T-helper 17 cell (primary cell): ENCODE measurements around the gene USP7. TPM values are rescaled to one million over a fixed set of nuclear protein-coding genes. Genes with fewer than 3 reads are reported as not detected.
"Not testable (repeated sequence)": the region's sequence is repeated elsewhere in the genome, so short reads cannot be mapped to it uniquely, and the experiment has no call there.

Source experiments
- ATAC-seq: fragments of 150-1000 bp; cut with Tn5 transposase; 2 replicates; pipeline ENCODE4 v1.10.0; 2021; ENCODE audit warnings: mild to moderate bottlenecking, moderate library complexity
- DNase-seq, 3 donors: peaks; one replicate each; pipeline versions ENCODE4 v3.0.0 to v3.0.0-alpha.2; 2020 to 2021
- H3K9me3 ChIP-seq: one replicate; pipeline ENCODE4 v1.7.0; 2013; ENCODE audit warnings: low read length, mild to moderate bottlenecking; ENCODE audit not compliant: control insufficient read depth, poor library complexity, severe bottlenecking
- H3K27ac Mint-ChIP-seq: one replicate; pipeline ENCODE4 v1.8.0; 2022; ENCODE audit warnings: mild to moderate bottlenecking, moderate library complexity, mixed read lengths
- H3K27me3 Mint-ChIP-seq: one replicate; pipeline ENCODE4 v1.8.0; 2022; ENCODE audit warnings: mixed read lengths
- H3K36me3 Mint-ChIP-seq: one replicate; pipeline ENCODE4 v1.8.0; 2022; ENCODE audit warnings: low read depth, mixed read lengths
- H3K4me1 Mint-ChIP-seq: one replicate; pipeline ENCODE4 v1.8.0; 2022; ENCODE audit warnings: mild to moderate bottlenecking, mixed read lengths
- H3K4me3 Mint-ChIP-seq: one replicate; pipeline ENCODE4 v1.8.0; 2022; ENCODE audit warnings: mild to moderate bottlenecking, moderate library complexity, mixed read lengths
- total RNA-seq, 4 donors: library from RNA in 2 of 4; stranded (reverse) in 2 of 4; gene quantifications; one replicate each; pipeline ENCODE4 v1.2.3 and lab custom pipeline; 2022 to 2026

The USP7 gene
- total RNA-seq, 2 donors from 2014 or later: 259 to 282 TPM

DNA sequence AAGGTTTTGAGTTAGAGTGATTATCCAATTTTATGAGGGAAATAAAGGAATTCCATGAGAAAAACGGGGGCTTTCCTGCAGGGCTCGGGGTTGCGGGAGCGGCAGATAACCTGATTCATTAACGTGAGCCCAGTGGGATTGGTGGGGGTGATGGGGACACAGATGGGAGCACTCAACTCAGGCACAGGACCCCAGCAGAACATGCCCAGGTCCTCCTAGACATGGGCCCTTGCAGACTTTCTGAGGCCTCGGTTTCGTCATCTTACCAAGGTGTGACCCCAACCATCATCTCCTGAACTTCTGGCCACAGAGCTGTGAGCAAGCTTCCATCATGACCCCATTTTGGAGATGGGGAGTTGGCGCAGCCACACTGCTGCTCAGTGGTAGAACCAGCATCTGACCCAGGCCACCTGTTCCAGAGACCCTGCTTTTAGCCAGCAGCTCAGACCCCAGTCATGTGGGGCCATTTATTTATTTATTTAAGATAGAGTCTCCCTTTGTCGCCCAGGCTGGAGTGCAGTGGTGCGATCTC, 117.2 kb downstream of the USP7 start:
- H3K4me1 Mint-ChIP-seq: peaks cover 45% of the 10 kb centered on the region
- no peaks in the 10 kb centered on the region for H3K9me3 ChIP-seq
- H3K4me3 Mint-ChIP-seq: no peak overlapping the region
- no peak for DNase-seq
- peaks cover 6% of the 10 kb centered on the region for H3K36me3 Mint-ChIP-seq
- H3K27ac Mint-ChIP-seq: no peak overlapping the region
- ATAC-seq: no peak
- H3K27me3 Mint-ChIP-seq: no peaks in the 10 kb centered on the region

DNA sequence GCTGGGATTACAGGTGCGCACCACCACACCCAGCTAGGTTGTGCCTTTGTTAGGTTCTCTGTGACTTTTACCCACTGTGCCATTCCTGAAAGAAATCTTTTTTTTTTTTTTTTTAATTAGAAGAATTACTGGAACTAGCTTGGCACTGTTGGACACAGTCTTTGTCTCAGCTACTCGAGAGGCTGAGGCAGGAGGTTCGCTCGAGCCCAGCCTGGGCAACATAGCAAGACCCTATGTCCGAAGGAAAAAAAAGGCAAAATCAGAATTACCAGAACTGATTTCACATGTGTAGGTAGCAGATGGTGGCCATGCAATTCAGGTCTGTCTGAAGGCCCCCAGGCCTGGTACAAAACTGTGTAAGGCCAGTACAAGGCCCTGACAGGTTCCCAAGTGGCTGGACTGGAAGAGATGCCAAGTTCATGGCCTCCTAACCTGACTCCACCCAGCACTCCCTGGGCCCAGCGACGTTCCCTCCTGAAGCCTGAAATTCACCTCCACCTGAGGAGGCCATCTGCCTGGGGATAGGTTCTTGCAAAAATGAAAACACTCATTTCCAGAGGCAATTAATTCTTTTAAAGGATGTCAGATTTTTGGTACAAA, 117.9 kb downstream of the USP7 start:
- ATAC-seq (no peak), DNase-seq (no peak)
- H3K9me3 ChIP-seq: no peaks in the 10 kb centered on the region
- Mint-ChIP-seq H3K4me3 (no peak overlapping the region), H3K4me1 (peaks cover 41% of the 10 kb centered on the region), H3K36me3 (peaks cover 6% of the 10 kb centered on the region), H3K27me3 (no peaks in the 10 kb centered on the region), H3K27ac (peak overlapping the region; percentile 14)

DNA sequence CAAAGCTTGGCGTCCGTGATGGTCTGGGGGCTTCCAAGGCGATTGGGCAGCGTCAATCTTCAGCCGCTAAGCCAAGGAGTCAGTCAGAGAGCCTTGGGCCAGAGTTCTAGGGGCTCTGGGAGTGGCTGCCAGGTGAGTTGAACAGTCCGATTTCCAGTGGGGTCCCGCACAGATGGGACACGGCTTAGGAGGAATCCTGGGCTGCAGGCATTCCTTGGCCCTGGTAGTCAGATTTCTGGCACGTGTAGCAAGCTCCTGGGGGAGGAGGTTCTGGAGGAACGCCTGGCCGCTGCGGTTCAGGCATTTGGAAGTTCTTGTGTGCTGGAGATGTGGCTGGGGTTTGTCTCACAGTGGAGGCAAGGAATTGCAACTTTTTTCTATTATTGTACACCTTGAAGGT, 120.4 kb downstream of the USP7 start:
- not testable (repeated sequence) for DNase-seq, ATAC-seq, H3K36me3 Mint-ChIP-seq, H3K27me3 Mint-ChIP-seq, H3K9me3 ChIP-seq
- Mint-ChIP-seq H3K4me1 (peaks cover 28% of the 10 kb centered on the region), H3K4me3 (peak overlapping the region; percentile 55), H3K27ac (peak overlapping the region; percentile 84)

Other genes starting within 250 kb of the USP7 start
- gene TMEM186, start 166.3 kb downstream of the USP7 start, total RNA-seq: 1 to 10 TPM; 2.4 to 3.5 TPM
- 10 to 100 TPM; 35.8 to 40.6 TPM for gene PMM2, start 166.1 kb downstream of the USP7 start, total RNA-seq
- gene CARHSP1, start 94.9 kb downstream of the USP7 start, total RNA-seq: 10 to 100 TPM; 25.4 to 30.4 TPM
- gene LITAFD, start 81.6 kb downstream of the USP7 start, total RNA-seq: under 1 TPM in 1 of 2 donors, not detected in 1; 0.75 TPM
- 100 to 1,000 TPM; 122 to 124 TPM for gene HAPSTR1, start 127.7 kb upstream of the USP7 start, total RNA-seq